ENCODE data around the gene ZCCHC7. TPM values are rescaled to one million over a fixed set of nuclear protein-coding genes. Genes with fewer than 3 reads are reported as not detected.

ZCCHC7 gene
- total and polyA plus RNA-seq, 4 donors, result 3.3 to 9.7 (median 7.6) TPM

- H3K4me3 ChIP-seq (ENCODE audit: low read depth in 1 of 3, low read length in 3 of 3), result no peak overlapping the region
- no peak for TF ChIP-seq GABPA (IDR thresholded peaks at IDR 0.05 in 1 of 2, conservative IDR thresholded peaks at IDR 0.05 in 1 of 2)
- H3K9me3 ChIP-seq (ENCODE audit: control insufficient read depth in 4 of 4, low read length in 3 of 4), result no peaks in the 10 kb centered on the region
- H3K4me1 ChIP-seq (ENCODE audit: control insufficient read depth in 4 of 4, insufficient read depth in 4 of 4, low read length in 3 of 4), result peaks cover 0 to 13% (median 12%) of the 10 kb centered on the region in 4 donors
- DNase-seq (ENCODE audit: low spot score), result no peak
- H3K36me3 ChIP-seq (ENCODE audit: control insufficient read depth in 4 of 4, insufficient read depth in 3 of 4, low read depth in 1 of 4, low read length in 3 of 4), result no peaks in the 10 kb centered on the region
- no peaks in the 10 kb centered on the region for H3K27me3 ChIP-seq (ENCODE audit: control insufficient read depth in 4 of 4, insufficient read depth in 4 of 4, low read length in 3 of 4)
- no peak overlapping the region for H3K9ac ChIP-seq (ENCODE audit: low read depth in 1 of 2, low read length in 2 of 2)
- 59% methylated on average over 2 of the region's 2 CpGs for WGBS
- no peak overlapping the region for H3K27ac ChIP-seq (ENCODE audit: low read depth in 1 of 2, low read length in 2 of 2)
Observed at GRCh38 chr9:37325778-37326177, 205.4 kb downstream of the ZCCHC7 start.

GRCh38 chr9:37327553-37327952, 207.2 kb downstream of the ZCCHC7 start:
- H3K27ac ChIP-seq (ENCODE audit: low read depth in 1 of 2, low read length in 2 of 2), result no peak overlapping the region

More at GRCh38 chr9:37327553-37327952, 207.2 kb downstream of the ZCCHC7 start:
- H3K27me3 ChIP-seq (ENCODE audit: control insufficient read depth in 4 of 4, insufficient read depth in 4 of 4, low read length in 3 of 4), result no peaks in the 10 kb centered on the region
- no peak for TF ChIP-seq REST (IDR thresholded peaks at IDR 0.05)
- no peak for TF ChIP-seq RAD21 (IDR thresholded peaks at IDR 0.05)
- TF ChIP-seq ATF3 (IDR thresholded peaks at IDR 0.05), result no peak
- TF ChIP-seq HNF4A (conservative IDR thresholded peaks at IDR 0.05), result no peak
- no peak for TF ChIP-seq EGR1 (IDR thresholded peaks at IDR 0.05; ENCODE audit: low read depth in 2 of 2)
- TF ChIP-seq YY1 (IDR thresholded peaks at IDR 0.05), result no peak
- no peak for TF ChIP-seq HNF4G (IDR thresholded peaks at IDR 0.05)
- no peak for TF ChIP-seq FOXA1 (IDR thresholded peaks at IDR 0.05)
- no peak for TF ChIP-seq FOXA2 (IDR thresholded peaks at IDR 0.05)
- TF ChIP-seq ZBTB33 (IDR thresholded peaks at IDR 0.05), result no peak
- no peak for TF ChIP-seq NR2F2 (IDR thresholded peaks at IDR 0.05)
- no peak for TF ChIP-seq SP1 (IDR thresholded peaks at IDR 0.05)
- peaks cover 0 to 13% (median 12%) of the 10 kb centered on the region in 4 donors for H3K4me1 ChIP-seq (ENCODE audit: control insufficient read depth in 4 of 4, insufficient read depth in 4 of 4, low read length in 3 of 4)
- H3K9ac ChIP-seq (ENCODE audit: low read depth in 1 of 2, low read length in 2 of 2), result no peak overlapping the region
- DNase-seq (ENCODE audit: low spot score), result no peak
- no peak overlapping the region for H3K4me3 ChIP-seq (ENCODE audit: low read depth in 1 of 3, low read length in 3 of 3)
- no peaks in the 10 kb centered on the region for H3K9me3 ChIP-seq (ENCODE audit: control insufficient read depth in 4 of 4, low read length in 3 of 4)
- H3K36me3 ChIP-seq (ENCODE audit: control insufficient read depth in 4 of 4, insufficient read depth in 3 of 4, low read depth in 1 of 4, low read length in 3 of 4), result no peaks in the 10 kb centered on the region
- 33% methylated on average over 4 of the region's 4 CpGs for WGBS
